Superior temporal gyrus (tissue), 1 donor: ENCODE results near the gene C16orf86.

Source experiments
- DNase-seq: peaks from one replicate; pipeline ENCODE4 v3.0.0-alpha.2; 2016; ENCODE audit errors: extremely low spot score

The C16orf86 gene

DNA sequence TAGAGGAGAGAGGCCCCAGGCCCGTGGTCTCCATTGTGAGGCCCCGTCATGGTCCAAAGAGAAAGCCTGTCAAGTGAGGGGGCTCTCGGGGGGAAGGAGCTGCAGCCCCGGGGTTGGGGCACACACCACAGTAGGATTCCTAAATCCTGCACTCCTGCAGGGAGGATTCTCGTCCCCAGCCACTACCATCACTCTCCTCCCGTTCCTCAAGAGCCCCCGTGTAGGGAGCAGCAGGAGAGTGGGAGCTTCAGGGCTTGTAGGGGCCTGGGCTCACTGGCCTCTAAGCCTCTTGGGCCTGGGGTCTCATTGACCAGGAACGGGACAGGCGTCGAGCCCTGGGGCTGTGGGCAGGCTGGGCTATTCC lies 821 bp downstream of the C16orf86 start:
- DNase-seq, result no peak

GRCh38 chr16:67667817-67668494 lies 1.3 kb downstream of the C16orf86 start:
- DNase-seq, result peak; percentile 88

GRCh38 chr16:67668495-67669157 lies 2.0 kb downstream of the C16orf86 start:
- DNase-seq, result no peak

GRCh38 chr16:67669499-67670101 lies 3.0 kb downstream of the C16orf86 start:
- no peak for DNase-seq

DNA sequence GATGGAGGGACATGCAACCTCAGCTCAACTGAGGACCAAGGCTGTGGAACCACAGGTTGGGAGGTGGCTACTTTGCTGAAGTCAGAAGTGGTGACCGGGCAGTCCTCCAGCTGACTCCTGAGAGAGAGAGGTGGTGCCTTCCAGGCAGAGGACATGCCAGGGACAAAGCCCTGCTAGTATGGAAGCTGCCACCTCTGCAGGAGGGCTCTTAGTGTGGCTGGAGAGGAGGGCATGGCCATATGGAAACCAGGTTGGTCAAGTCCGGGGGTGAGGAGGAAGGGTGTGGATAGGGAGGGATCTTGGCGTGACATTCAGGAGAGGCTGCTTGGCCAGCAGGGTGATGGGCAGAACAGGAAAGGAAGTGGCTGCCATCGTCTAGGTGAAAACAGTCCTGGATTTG lies 5.7 kb downstream of the C16orf86 start:
- no peak for DNase-seq

- DNase-seq, result peak; percentile 77
These were observed 6.4 kb downstream of the C16orf86 start for GRCh38 chr16:67672739-67673662.

- DNase-seq, result no peak
These were observed 7.3 kb downstream of the C16orf86 start for GRCh38 chr16:67673712-67674580.

- no peak for DNase-seq
These were observed 8.4 kb downstream of the C16orf86 start for GRCh38 chr16:67674851-67675578.

DNA sequence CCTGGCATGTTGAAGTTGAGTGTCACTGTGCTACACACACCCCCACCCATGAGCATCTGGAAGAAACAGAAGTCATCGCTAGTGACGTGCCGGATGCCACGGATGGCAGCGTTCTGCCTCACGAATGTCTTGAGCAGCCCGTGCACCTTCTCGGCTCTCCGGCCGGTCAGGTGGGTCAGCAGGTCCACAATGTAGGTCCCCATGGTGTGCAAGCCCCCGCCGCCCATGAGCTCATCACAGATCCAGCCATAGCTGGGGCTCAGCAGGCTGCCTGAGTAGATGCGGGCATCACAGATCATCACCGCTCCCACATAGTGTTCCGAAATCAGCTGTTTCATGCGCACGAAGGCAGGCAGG lies 8.9 kb downstream of the C16orf86 start:
- no peak for DNase-seq

DNA sequence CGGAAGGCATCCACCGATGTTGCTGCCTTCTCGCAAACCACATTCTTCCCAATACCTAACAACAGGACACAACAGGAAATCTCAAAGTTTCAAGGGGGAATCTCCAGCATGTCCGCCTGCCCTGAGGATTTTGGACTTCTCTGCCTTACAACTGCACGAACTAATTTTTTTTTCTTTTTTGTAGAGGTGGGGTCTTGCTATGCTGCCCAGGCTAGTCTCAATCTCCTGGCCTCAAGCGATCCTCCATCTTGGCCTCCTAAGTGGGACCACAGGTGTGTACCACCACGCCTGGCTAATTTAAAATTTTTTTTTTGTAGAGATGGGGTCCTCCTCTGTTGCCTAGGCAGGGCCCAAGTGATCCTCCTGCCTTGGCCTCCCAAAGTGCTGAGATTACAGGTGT lies 9.4 kb downstream of the C16orf86 start:
- DNase-seq, result no peak

DNA sequence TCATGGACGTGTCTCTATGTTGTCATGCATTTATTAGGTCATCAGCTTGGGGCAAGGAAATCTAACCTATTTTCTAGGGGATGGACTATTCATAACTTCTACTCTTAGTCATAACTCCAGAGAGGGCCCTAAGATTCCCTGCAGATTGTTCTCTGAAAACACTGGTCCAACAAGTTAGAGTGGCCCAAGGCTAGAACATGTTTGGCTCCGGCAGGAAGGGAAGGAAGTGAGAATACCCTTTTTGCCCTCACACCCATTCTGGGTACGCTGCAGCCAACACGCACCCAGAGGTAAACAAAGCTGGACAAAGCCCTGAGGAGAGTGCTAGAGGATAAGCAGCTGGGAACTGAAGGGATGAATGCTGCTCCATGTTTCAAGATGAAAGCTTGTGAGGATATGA lies 9.9 kb downstream of the C16orf86 start:
- DNase-seq, result no peak

- no peak for DNase-seq
These were observed 10.3 kb downstream of the C16orf86 start for GRCh38 chr16:67676939-67677338.

- DNase-seq, result no peak
These were observed 11.1 kb downstream of the C16orf86 start for GRCh38 chr16:67677712-67678111.

DNA sequence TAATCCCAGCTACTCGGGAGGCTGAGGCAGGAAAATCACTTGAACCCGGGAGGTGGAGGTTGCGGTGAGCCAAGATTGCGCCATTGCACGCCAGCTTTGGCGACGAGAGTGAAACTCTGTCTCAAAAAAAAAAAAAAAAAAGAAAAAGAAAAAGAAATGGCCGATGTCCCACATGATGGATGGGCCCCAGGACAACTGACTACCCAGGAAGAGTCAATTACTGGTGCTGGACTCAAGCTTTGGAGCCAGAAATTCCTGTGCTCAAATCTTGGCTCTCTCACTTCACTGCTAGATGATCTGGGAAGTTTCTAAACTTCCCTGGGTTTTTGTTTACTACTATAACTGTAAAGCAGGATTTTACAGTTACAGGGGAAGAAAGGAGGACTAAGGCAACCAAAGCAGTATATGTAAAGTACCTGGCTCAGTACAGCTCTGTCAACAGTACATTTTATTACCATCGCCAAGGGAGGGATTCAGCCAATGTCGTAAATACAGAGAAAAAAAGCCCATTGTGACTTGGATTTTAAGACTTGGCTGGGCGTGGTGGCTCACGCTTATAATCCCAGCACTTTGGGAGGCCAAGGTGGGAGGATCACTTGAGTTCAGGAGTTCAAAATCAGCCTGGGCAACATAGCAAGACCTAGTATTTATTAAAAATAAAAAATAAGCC lies 11.9 kb downstream of the C16orf86 start:
- DNase-seq, result no peak

DNA sequence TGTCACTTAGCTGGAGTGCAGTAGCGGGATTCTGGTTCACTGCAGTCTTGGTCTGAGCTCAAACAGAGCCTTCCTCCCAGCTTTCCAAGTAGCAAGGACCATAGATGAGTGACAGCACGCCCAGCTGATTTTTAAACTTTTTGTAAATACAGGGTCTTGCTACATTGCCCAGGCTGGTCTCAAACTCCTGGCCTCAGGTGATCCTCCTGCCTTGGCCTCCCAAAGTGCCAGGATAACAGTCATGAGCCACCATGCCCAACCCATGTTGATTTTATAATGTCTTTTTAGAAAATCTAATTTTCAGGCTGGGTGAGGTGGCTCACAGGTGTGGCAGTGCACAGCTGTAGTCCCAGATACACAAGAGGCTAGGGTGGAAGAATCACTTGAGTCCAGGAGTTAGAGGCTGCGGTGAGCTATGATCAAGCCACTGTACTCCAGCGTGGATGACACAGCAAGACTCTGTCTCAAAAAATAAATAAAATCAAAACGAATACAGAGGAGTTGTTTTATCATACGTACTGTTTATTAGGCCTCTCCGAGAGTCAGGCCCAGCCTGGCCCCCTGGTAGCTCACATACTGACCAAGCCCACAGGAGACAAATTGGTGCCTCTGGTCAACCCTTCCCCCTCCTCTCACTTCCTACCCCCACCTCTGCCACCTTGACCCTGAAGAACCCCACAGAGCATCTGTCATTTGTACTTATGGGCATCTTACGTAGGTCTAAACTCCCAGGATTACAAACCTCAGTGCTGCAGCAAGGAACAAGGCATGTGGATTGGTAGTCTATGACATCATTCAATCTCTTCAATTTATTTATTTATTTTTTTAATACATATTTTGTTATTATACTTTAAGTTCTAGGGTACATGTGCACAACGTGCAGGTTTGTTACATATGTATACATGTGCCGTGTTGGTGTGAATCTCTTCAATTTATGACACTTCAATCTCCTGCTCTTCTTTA lies 13.6 kb downstream of the C16orf86 start:
- DNase-seq, result no peak

- no peak for DNase-seq
These were observed 17.2 kb downstream of the C16orf86 start for GRCh38 chr16:67683767-67684166.

- DNase-seq, result no peak
These were observed 18.9 kb downstream of the C16orf86 start for GRCh38 chr16:67685388-67686112.
